ENCODE measurements around the gene SDK2. TPM values are rescaled to one million over a fixed set of nuclear protein-coding genes. Genes with fewer than 3 reads are reported as not detected.

The SDK2 gene
- total RNA-seq, 1 experiment from 2014 or later, result 0.67 TPM

GRCh38 chr17:73485130-73485529 lies 159.1 kb downstream of the SDK2 start:
- TF ChIP-seq CTCF (conservative IDR thresholded peaks at IDR 0.05; ENCODE audit: low read depth, low read length) (no peak), EZH2 (IDR thresholded peaks at IDR 0.05; ENCODE audit: borderline replicate concordance, low read depth, low read length, poor library complexity, severe bottlenecking) (no peak)
- BruUV-seq (replicated peaks), result no TSS peak
- Histone ChIP-seq H3K4me3 (ENCODE audit: low read depth, low read length, poor library complexity, severe bottlenecking) (no peak overlapping the region), H3K36me3 (ENCODE audit: insufficient read depth, low read length, poor library complexity, severe bottlenecking) (no peaks in the 10 kb centered on the region), H3K4me1 (ENCODE audit: insufficient read depth, low read length, poor library complexity, severe bottlenecking) (no peaks in the 10 kb centered on the region), H3K27me3 (replicated peaks; ENCODE audit: insufficient read depth, low read depth, low read length, poor library complexity) (no peaks in the 10 kb centered on the region), H3K9me3 (ENCODE audit: low read depth, low read length, poor library complexity, severe bottlenecking) (no peaks in the 10 kb centered on the region), H3K27ac (ENCODE audit: low read depth, low read length, poor library complexity, severe bottlenecking) (no peak overlapping the region)
- intact Hi-C loops (cut with micrococcal nuclease; ENCODE audit: unreplicated experiment), result no loop called here
- ChIA-PET POLR2A (ENCODE audit: low non-redundant PET) (no interaction called here), CTCF (no interaction called here)
- no peak for DNase-seq (ENCODE audit: low spot score)

- no TSS peak for BruUV-seq (replicated peaks)
- no peaks in the 10 kb centered on the region for H3K4me1 ChIP-seq (ENCODE audit: insufficient read depth, low read length, poor library complexity, severe bottlenecking)
- ChIA-PET CTCF (no interaction called here), POLR2A (ENCODE audit: low non-redundant PET) (no interaction called here)
- no peaks in the 10 kb centered on the region for H3K9me3 ChIP-seq (ENCODE audit: low read depth, low read length, poor library complexity, severe bottlenecking)
- H3K36me3 ChIP-seq (ENCODE audit: insufficient read depth, low read length, poor library complexity, severe bottlenecking), result no peaks in the 10 kb centered on the region
- H3K27ac ChIP-seq (ENCODE audit: low read depth, low read length, poor library complexity, severe bottlenecking), result no peak overlapping the region
- intact Hi-C loops (cut with micrococcal nuclease; ENCODE audit: unreplicated experiment), result no loop called here
- H3K4me3 ChIP-seq (ENCODE audit: low read depth, low read length, poor library complexity, severe bottlenecking), result no peak overlapping the region
- no peak for DNase-seq (ENCODE audit: low spot score)
- H3K27me3 ChIP-seq (replicated peaks; ENCODE audit: insufficient read depth, low read depth, low read length, poor library complexity), result no peaks in the 10 kb centered on the region
- TF ChIP-seq EZH2 (IDR thresholded peaks at IDR 0.05; ENCODE audit: borderline replicate concordance, low read depth, low read length, poor library complexity, severe bottlenecking) (no peak), CTCF (conservative IDR thresholded peaks at IDR 0.05; ENCODE audit: low read depth, low read length) (no peak)
Observed at GRCh38 chr17:73482894-73483293, 161.4 kb downstream of the SDK2 start.

GRCh38 chr17:73482251-73482716 lies 162.0 kb downstream of the SDK2 start:
- Histone ChIP-seq H3K27ac (ENCODE audit: low read depth, low read length, poor library complexity, severe bottlenecking) (no peak overlapping the region), H3K4me1 (ENCODE audit: insufficient read depth, low read length, poor library complexity, severe bottlenecking) (no peaks in the 10 kb centered on the region), H3K9me3 (ENCODE audit: low read depth, low read length, poor library complexity, severe bottlenecking) (no peaks in the 10 kb centered on the region), H3K4me3 (ENCODE audit: low read depth, low read length, poor library complexity, severe bottlenecking) (no peak overlapping the region), H3K27me3 (replicated peaks; ENCODE audit: insufficient read depth, low read depth, low read length, poor library complexity) (no peaks in the 10 kb centered on the region), H3K36me3 (ENCODE audit: insufficient read depth, low read length, poor library complexity, severe bottlenecking) (no peaks in the 10 kb centered on the region)
- BruUV-seq (replicated peaks), result no TSS peak
- intact Hi-C loops (cut with micrococcal nuclease; ENCODE audit: unreplicated experiment), result no loop called here
- TF ChIP-seq CTCF (conservative IDR thresholded peaks at IDR 0.05; ENCODE audit: low read depth, low read length), result no peak
- TF ChIP-seq EZH2 (IDR thresholded peaks at IDR 0.05; ENCODE audit: borderline replicate concordance, low read depth, low read length, poor library complexity, severe bottlenecking), result no peak
- DNase-seq (ENCODE audit: low spot score), result no peak
- ChIA-PET CTCF (no interaction called here), POLR2A (ENCODE audit: low non-redundant PET) (no interaction called here)
